OCI-LY1 (cell line): Measurements from ENCODE around the gene AQR.

Experiments
- CTCF ChIP-seq: fragments of 200-600 bp; sonication (generic), shearing (Covaris generic); IDR thresholded peaks from 2 replicates; pipeline ENCODE4 v1.5.1; 2017; ENCODE audit warnings: mild to moderate bottlenecking, antibody characterized with exemption, low read length, moderate library complexity, mixed read lengths
- EZH2 ChIP-seq: fragments of 200-600 bp; sonication (generic), shearing (Covaris generic); IDR thresholded peaks from 2 replicates; pipeline ENCODE4 v1.8.0; 2017; ENCODE audit warnings: borderline replicate concordance, mixed run types, mild to moderate bottlenecking, antibody characterized with exemption, low read length, moderate library complexity, mixed read lengths

GRCh38 chr15:34802371-34802770 is 167.2 kb downstream of the AQR start:
- no peak for TF ChIP-seq CTCF
- no peak for TF ChIP-seq EZH2
